COLO829 (cell line): Measurements from ENCODE around the gene PDILT.

ENCODE experiments used
- DNase-seq: peaks from one replicate; pipeline ENCODE4 v3.0.0; 2012; ENCODE audit warnings: low spot score

The PDILT gene

DNA sequence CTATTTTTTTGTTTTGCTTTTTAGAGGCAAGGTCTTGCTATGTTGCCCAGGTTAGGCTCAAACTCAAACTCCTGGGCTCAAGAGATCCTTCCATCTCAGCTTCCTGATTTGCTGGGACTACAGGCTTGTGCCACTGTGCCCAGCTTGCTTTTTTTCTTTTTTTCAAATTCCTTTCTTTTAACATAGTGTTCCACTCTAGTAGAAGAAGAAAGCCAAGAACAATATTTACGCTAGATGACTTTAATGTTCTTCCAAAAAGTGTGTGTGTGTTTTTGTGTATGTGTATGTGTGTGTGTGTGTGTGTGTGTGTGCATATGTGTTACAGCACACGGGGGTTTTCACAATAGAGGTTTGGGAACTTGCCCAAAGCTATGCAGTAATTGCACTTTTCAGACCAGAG, 41.3 kb downstream of the PDILT start:
- DNase-seq, result no peak

DNA sequence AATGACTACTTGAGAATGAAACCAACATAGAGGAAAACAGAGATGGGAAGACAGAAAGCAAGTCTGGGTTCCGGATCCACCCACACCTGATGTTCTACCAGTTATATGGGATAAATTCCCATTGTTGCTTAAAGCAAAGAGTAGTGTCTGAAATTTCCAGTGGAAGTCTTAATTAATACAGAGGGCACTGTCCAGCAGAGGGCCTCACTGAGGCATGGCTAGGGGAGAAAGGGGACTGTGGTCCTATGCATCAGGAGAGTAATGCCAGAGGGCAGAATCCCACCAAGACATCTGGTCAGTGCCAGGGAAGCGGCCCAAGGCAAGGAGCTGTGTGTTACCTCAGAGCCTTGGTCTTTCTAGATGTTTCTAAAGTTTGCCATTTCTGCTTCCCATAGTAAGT, 44.5 kb downstream of the PDILT start:
- DNase-seq, result no peak

DNA sequence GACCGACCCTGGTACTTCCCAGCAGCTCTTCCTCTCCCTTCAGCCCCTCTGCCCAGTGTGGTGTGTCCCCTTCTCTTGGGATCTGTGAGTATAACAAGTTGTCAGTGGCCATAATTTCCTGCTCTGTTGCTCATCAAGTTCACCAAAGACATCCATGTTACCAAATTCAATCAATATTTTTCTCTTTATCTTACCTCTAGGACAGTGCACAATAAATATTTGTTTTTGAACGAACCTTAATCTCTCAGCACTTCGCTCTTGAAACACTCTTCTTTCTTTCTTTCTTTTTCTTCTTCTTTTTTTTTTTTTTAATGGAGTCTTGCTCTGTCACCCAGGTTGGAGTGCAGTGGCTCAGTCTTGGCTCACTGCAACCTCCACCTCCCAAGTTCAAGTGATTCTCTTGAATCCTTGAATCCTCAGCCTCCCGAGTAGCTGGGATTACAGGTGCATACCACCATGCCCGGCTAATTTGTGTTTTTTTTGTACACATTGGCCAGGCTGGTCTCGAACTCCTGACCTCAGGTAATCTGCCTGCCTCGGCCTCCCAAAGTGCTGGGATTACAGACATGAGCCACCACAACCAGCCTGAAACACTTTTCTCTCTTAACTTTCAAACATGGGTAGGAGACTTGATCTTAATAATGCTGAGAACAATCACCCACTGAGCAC, 49.3 kb downstream of the PDILT start:
- no peak for DNase-seq

GRCh38 chr16:20353379-20353778, 51.2 kb downstream of the PDILT start:
- DNase-seq, result no peak

DNA sequence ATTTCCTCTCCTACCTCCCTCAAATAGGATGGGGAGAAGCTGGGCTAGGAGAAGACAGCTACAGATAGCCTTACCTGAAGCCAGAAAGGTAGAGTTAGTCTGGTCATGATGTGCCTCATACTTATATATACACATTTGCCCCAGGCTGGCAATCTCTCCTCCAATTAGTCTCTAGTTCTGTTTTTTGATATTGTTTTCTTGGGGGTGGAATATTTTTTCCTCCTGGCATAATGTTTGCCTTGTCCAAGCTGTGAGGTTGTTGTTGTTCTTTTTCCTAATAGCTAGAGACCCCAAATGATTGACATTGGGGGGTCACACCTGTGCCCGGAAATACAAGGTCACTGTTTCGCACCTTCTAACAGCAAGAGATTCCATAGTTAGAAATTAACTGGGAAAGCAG, 51.9 kb downstream of the PDILT start, which contains the start of gene UMOD:
UMOD (minus strand) TSS at position 101 of the 400 bp plus-strand sequence. CDS start 1,978 bp downstream, outside the sequence.
- no peak for DNase-seq

DNA sequence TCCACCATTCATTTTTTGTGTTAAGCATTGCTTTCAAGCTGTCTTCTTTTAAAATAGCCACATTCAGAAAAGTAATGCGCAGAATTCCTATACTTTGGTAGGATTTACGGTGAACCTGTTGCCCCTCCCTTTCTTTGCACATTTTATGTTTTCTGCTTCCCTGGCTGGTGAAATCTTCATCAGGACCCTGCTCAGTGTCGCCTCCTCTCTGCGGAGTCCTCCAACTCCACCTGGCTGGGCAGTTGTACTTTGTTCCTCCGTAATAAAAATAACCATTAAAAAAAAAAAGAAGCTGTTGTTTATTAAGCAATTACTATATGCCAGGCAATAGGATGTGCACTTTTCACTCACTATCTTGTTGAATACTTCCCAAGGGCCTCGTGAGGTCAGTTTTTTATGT, 54.9 kb downstream of the PDILT start:
- no peak for DNase-seq

- no peak for DNase-seq
Observed at GRCh38 chr16:20348365-20349185, 56.0 kb downstream of the PDILT start.

DNA sequence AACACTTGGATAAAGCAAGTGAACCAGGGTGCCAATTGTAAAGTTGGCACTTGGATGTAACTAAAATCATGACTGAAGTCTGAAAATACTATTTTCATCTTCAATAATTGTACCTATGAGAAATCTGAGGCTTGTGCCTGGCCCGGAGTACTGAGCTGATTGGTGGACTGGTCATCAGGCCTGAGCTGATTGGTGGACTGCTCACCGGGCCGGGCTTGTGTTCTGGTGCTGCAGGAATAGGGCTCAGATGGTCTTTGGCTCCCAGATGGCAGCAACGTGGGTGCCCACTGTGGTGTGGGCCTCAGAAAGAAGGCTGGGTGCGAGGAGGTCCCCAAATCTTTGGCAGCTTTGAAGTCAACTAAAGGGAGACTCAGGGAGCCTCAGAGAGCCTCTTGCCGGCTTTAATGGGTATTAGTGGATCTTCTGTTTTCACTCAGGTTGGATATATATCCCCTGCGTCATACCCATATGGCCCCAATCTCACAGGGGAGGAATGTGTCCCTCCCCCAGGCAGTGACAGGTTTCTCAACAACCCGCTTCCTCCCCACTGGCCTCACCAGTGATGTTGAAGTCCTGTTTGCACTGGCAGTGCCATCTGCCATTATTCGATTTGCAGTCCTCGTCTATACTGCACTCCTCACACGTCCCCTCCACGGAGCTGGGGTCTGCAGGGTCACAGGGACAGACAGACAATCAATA, 56.7 kb downstream of the PDILT start:
- no peak for DNase-seq

DNA sequence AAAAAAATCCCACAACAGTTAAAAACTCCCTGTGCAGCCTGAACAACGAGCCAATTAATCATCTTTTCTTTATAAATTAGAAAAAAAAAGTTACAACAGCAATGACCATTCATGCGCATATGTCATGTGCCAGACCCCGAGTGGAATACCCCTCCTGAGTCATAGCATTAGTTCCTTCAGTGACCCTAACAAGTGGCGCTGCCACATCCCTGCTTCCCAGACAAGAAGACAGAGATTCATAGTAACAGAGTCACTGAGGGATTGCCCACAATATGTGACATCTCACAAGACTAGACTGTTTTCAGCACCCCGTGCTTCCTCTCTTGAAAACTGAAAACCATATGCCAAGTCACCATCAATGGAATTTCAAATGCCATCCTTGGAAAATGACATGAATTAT, 59.9 kb downstream of the PDILT start:
- DNase-seq, result no peak

- DNase-seq, result no peak
Observed at GRCh38 chr16:20339744-20340143, 64.8 kb downstream of the PDILT start.

DNA sequence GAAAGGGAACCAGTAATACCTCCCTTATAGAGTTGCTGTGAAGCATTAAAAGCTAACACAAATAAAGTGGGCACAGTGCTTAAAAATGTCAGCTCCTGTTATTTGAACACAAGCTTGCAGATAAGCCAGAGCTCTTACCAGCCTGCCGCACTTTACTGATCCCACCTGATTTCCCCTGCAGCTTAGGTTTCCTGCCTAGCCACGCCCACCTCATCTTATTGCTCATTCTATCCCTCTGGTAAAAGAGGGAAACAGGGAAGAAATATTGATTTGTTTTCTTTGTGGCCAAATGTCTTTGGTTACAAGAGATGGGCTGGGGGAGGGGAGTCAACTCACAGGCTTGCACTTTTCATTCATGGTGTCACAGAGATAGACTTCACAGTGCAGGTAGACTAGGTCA, 67.6 kb downstream of the PDILT start:
- no peak for DNase-seq

- DNase-seq, result no peak
Observed at GRCh38 chr16:20334396-20334795, 70.1 kb downstream of the PDILT start.

GRCh38 chr16:20333120-20333519, 71.4 kb downstream of the PDILT start:
- no peak for DNase-seq

- DNase-seq, result no peak
Observed at GRCh38 chr16:20332411-20332810, 72.1 kb downstream of the PDILT start.

DNA sequence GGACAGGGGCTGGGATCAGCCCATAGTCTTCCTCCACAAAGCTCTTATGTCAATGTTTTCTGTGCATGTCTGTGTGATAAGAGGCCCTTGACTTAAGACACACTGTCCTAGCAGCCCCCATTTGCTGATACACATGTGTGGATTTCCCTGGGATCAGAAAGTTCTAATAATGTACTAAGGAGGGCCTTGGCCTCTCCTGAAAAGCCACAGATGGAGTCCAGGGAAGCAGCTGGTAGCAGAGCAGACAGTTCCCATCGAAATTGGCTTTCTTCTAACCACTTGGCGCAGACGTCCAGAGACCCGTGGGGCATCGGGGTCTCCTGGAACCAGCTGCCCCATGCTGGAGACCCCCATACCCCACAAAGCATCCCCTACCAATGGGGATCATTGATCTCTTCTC, 72.9 kb downstream of the PDILT start:
- DNase-seq, result no peak

DNA sequence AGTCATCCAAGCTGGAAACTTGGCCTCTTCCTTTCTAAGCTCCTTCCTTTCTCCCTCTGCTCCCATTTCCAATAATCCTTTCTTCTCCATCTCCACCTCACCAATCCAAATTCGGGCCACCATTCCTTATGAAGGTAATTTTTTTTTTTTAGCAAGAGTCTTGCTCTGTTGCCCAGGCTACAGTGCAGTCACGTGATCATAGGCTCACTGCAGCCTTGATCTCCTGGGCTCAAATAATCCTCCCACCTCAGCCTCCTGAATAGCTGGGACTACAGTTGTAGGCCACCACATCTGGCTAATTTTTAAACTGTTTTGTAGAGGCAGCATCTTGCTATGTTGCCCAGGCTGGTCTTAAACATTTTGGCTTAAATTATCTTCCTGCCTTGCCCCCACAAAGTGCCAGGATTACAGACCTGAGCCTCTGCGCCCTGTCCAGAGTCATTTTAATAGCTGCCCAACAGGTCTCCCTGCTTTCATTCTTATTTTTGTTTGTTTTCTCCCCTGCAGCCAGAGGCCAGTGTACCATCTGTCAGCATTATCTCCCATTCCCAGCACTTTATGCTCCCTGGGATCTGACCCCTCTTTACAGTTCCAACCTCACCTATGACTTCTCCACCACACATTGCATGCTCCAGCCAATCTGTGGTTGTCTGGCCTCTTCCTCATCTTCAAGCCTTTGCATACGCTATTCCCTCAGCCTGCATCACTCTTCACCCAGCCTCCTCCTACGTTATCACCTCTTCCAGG, 75.0 kb downstream of the PDILT start:
- no peak for DNase-seq

DNA sequence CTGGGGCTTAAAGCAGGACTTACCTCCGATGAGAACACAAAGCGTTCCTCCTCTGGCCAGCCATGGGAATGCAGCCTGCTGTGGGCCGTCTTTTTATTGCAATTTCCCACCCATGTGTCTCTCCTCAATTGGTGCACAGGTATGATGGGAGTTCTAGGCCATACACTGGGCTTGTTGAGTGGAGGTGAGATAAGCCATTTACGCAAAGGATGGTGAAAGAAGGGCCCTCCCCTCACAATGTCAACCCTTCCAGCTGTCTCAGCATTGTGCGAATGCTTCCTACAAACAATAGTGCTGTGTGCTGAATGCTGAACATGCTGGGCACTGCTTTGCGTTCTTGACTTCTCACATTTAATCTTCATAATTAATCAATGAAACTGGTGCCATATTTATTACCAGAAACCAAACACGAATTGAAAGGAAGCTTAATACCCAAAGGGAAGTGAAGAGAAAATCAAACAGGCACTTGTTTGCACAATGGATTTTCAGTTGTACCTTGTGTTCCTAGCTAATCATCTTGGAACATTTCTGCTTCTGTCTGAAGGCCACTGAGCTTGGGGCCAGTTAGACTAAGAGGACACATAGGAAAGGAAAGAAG, 77.0 kb downstream of the PDILT start, which contains the start of gene GP2:
GP2 (minus strand) TSS at position 70 of the 598 bp plus-strand sequence. CDS start 1,082 bp downstream, outside the sequence.
- DNase-seq, result no peak

DNA sequence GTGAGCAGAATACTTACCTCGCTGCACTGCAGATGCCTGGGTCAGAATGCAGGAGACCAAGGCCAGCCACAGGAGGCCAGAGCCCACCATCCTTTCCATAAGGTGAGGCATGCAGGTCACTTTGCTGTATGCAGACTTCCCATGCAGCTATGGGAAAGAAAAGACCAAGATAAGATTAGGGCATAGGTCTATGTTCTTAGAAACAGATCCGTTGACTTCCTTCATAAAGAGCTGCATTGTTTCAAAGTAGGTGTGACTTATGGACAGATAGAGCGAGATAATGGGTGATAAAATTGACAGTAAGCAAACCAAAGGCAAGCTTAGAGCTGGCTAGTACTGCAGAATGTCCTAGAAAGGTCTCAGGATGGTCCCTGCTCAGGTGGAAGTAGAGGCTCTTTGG, 78.2 kb downstream of the PDILT start:
- DNase-seq, result no peak

- no peak for DNase-seq
Observed at GRCh38 chr16:20325005-20325404, 79.5 kb downstream of the PDILT start.

DNA sequence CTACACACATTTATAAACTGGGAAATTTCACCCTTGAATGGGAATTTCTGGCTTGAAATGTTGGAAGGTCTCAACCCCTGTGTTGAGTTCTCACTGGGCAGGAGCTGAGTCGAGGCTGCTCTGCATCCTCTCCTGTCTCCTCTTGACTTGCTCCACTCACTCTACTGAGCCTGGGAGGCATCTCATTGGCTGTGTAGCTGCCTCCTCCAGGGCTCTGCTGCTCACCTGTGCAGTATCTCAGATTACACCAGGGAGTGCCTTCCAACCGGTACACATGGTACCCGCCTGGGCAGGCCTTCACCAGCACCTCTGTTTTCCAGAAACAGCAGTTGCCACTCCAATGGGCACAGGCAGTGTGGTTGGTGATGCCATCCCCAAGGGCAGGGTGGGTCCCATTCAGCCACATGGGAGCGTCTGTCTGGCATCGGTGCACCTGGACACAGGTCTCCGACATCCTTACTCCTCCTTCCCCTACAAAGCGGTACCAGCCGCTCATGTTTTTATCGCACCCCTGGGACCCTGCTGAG, 80.9 kb downstream of the PDILT start:
- DNase-seq, result no peak

DNA sequence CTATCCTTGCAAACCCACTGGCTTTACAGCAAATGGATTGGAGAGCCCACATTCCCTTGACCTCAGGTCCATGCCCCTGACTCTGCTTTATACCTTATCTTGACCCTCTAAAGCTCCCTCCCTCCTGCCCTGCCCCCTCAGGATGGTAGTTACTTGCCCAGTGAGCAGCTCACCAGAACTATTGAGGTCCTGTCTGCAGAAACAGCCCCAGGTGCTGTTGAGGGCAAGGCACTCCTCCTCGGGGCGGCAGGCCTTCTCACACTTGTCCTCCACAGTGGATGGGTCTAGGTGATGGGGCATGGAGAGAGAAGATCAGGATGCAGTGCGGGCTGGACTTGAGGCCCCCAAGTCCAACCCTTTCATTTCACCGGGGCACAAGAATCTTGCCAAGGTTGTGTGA, 81.8 kb downstream of the PDILT start:
- DNase-seq, result no peak
